ENCODE results near the gene SURF2. TPM values are rescaled to one million over a fixed set of nuclear protein-coding genes. Genes with fewer than 3 reads are reported as not detected.
"Not testable (repeated sequence)": the region's sequence is repeated elsewhere in the genome, so short reads cannot be mapped to it uniquely, and the experiment has no call there.

The SURF2 gene
- total and polyA plus RNA-seq, 5 experiments from 2014 or later = 22.8 to 52.0 (median 39.8) TPM

GRCh38 chr9:133329306-133330156 is 26.8 kb upstream of the SURF2 start:
- not testable (repeated sequence) for DNase-seq, H3K9me3 Mint-ChIP-seq, H3K4me3 Mint-ChIP-seq, H3K27me3 Mint-ChIP-seq, ATAC-seq
- POLR2A ChIA-PET = interaction anchor here (1.0 to 1.4 kb wide), 2 partner anchors 18 to 37 kb away, joined by 3 to 4 read pairs; partner anchors contain the start of genes MED22 and RPL7A
- peak overlapping the region in 3 of 10 donors; percentile 44 to 57 (median 46) for H3K27ac Mint-ChIP-seq
- peaks cover 7 to 38% (median 18%) of the 10 kb centered on the region in 4 donors for H3K4me1 Mint-ChIP-seq
- H3K36me3 Mint-ChIP-seq = peaks cover 0 to 45% (median 3%) of the 10 kb centered on the region in 3 donors

GRCh38 chr9:133331221-133331620 is 25.1 kb upstream of the SURF2 start:
- H3K4me3 Mint-ChIP-seq = no peak overlapping the region
- DNase-seq = no peak
- H3K4me1 Mint-ChIP-seq = peaks cover 14 to 52% (median 29%) of the 10 kb centered on the region in 4 donors
- H3K9me3 Mint-ChIP-seq = no peaks in the 10 kb centered on the region
- ATAC-seq = no peak
- H3K27ac Mint-ChIP-seq = no peak overlapping the region
- POLR2A ChIA-PET = no interaction called here
- peaks cover 0 to 50% (median 3%) of the 10 kb centered on the region in 3 donors for H3K36me3 Mint-ChIP-seq
- H3K27me3 Mint-ChIP-seq = no peaks in the 10 kb centered on the region

GRCh38 chr9:133331641-133332380 is 24.5 kb upstream of the SURF2 start:
- H3K36me3 Mint-ChIP-seq = peaks cover 0 to 50% (median 3%) of the 10 kb centered on the region in 3 donors
- no peaks in the 10 kb centered on the region for H3K27me3 Mint-ChIP-seq
- peak overlapping the region in 1 of 10 donors; percentile 19 for H3K27ac Mint-ChIP-seq
- ATAC-seq (no peak), DNase-seq (no peak)
- POLR2A ChIA-PET = no interaction called here
- H3K9me3 Mint-ChIP-seq = no peaks in the 10 kb centered on the region
- H3K4me3 Mint-ChIP-seq = peak overlapping the region in 1 of 10 donors; percentile 24
- peaks cover 15 to 53% (median 35%) of the 10 kb centered on the region in 4 donors for H3K4me1 Mint-ChIP-seq

- Mint-ChIP-seq H3K9me3 (no peaks in the 10 kb centered on the region), H3K27me3 (no peaks in the 10 kb centered on the region), H3K36me3 (peaks cover 0 to 50% (median 3%) of the 10 kb centered on the region in 3 donors), H3K27ac (peak overlapping the region in 1 of 10 donors; percentile 19), H3K4me1 (peaks cover 15 to 53% (median 39%) of the 10 kb centered on the region in 4 donors), H3K4me3 (peak overlapping the region in 1 of 10 donors; percentile 24)
- POLR2A ChIA-PET = no interaction called here
- ATAC-seq (no peak), DNase-seq (no peak)
Observed at GRCh38 chr9:133332381-133332730, 24.0 kb upstream of the SURF2 start.

- Mint-ChIP-seq H3K4me3 (peak overlapping the region in 3 of 10 donors; percentile 22 to 45 (median 41)), H3K36me3 (peaks cover 0 to 50% (median 3%) of the 10 kb centered on the region in 3 donors), H3K9me3 (no peaks in the 10 kb centered on the region), H3K27ac (peak overlapping the region in 3 of 10 donors; percentile 19 to 40 (median 32)), H3K27me3 (no peaks in the 10 kb centered on the region), H3K4me1 (peaks cover 17 to 53% (median 42%) of the 10 kb centered on the region in 4 donors)
- no peak for ATAC-seq
- POLR2A ChIA-PET = interaction anchor here (0.5 kb wide), 1 partner anchor 683 kb away, joined by 3 read pairs; no protein-coding TSS in a partner anchor
- no peak for DNase-seq
Observed at GRCh38 chr9:133333011-133333410, 23.3 kb upstream of the SURF2 start.

GRCh38 chr9:133333566-133333965 is 22.8 kb upstream of the SURF2 start:
- peaks cover 13 to 48% (median 41%) of the 10 kb centered on the region in 4 donors for H3K4me1 Mint-ChIP-seq
- DNase-seq (no peak), ATAC-seq (no peak)
- peak overlapping the region in 3 of 10 donors; percentile 14 to 51 (median 19) for H3K27ac Mint-ChIP-seq
- peak overlapping the region in 3 of 10 donors; percentile 22 to 62 (median 41) for H3K4me3 Mint-ChIP-seq
- POLR2A ChIA-PET = interaction anchor here (0.5 to 0.7 kb wide), 3 partner anchors 19 to 683 kb away, joined by 3 read pairs; no protein-coding TSS in a partner anchor
- H3K36me3 Mint-ChIP-seq = peaks cover 0 to 50% (median 3%) of the 10 kb centered on the region in 3 donors
- H3K9me3 Mint-ChIP-seq = no peaks in the 10 kb centered on the region
- H3K27me3 Mint-ChIP-seq = no peaks in the 10 kb centered on the region

GRCh38 chr9:133334161-133334560 is 22.2 kb upstream of the SURF2 start:
- Mint-ChIP-seq H3K36me3 (peaks cover 0 to 55% (median 3%) of the 10 kb centered on the region in 3 donors), H3K4me1 (peaks cover 12 to 50% (median 44%) of the 10 kb centered on the region in 4 donors), H3K4me3 (peak overlapping the region in 8 of 10 donors; percentile 8 to 98 (median 56)), H3K9me3 (no peaks in the 10 kb centered on the region), H3K27ac (peak overlapping the region in 4 of 10 donors; percentile 27 to 57 (median 52)), H3K27me3 (no peaks in the 10 kb centered on the region)
- POLR2A ChIA-PET = interaction anchor here (0.6 to 2.2 kb wide), 4 partner anchors 14 to 40 kb away, joined by 3 to 21 read pairs (median 10); partner anchors contain the start of genes MED22, RPL7A, SURF1 and SURF2
- ATAC-seq (no peak), DNase-seq (no peak)

- Mint-ChIP-seq H3K4me1 (peaks cover 16 to 55% (median 49%) of the 10 kb centered on the region in 4 donors), H3K4me3 (peak overlapping the region; percentile 90 to 98 (median 96)), H3K27ac (peak overlapping the region in 9 of 10 donors; percentile 89 to 97 (median 95)), H3K36me3 (peaks cover 0 to 57% (median 6%) of the 10 kb centered on the region in 3 donors)
- not testable (repeated sequence) for H3K9me3 Mint-ChIP-seq, H3K27me3 Mint-ChIP-seq, DNase-seq, ATAC-seq
- POLR2A ChIA-PET = interaction anchor here (1.2 to 2.2 kb wide), 4 partner anchors 9 to 42 kb away, joined by 3 to 21 read pairs (median 10); partner anchors contain the start of genes MED22, RPL7A, SURF1 and SURF2
Observed at GRCh38 chr9:133334888-133335287, 21.5 kb upstream of the SURF2 start.

GRCh38 chr9:133335924-133336811 is 20.2 kb upstream of the SURF2 start, which contains the start of gene SURF6:
SURF6 (minus strand) TSS chr9:133336188; CDS start chr9:133336132, 56 bp downstream.
- H3K36me3 Mint-ChIP-seq = peaks cover 0 to 54% (median 7%) of the 10 kb centered on the region in 3 donors
- DNase-seq (peak; percentile 88 to 94 (median 92)), ATAC-seq (peak; percentile 93 to 95)
- no peaks in the 10 kb centered on the region for H3K27me3 Mint-ChIP-seq
- peaks cover 22 to 65% (median 60%) of the 10 kb centered on the region in 4 donors for H3K4me1 Mint-ChIP-seq
- H3K27ac Mint-ChIP-seq = peak within 1 kb of the TSS; percentile 89 to 98 (median 96)
- POLR2A ChIA-PET = interaction anchor here (0.7 to 2.2 kb wide), 6 partner anchors 12 to 149 kb away, joined by 3 to 21 read pairs (median 4); partner anchors contain the start of genes MED22, RPL7A, SURF1 and SURF2
- no peaks in the 10 kb centered on the region for H3K9me3 Mint-ChIP-seq
- peak within 1 kb of the TSS; percentile 90 to 98 (median 96) for H3K4me3 Mint-ChIP-seq

- H3K27me3 Mint-ChIP-seq = no peaks in the 10 kb centered on the region
- ATAC-seq = no peak
- DNase-seq = no peak
- peak overlapping the region in 4 of 10 donors; percentile 29 to 57 (median 33) for H3K4me3 Mint-ChIP-seq
- H3K27ac Mint-ChIP-seq = peak overlapping the region in 8 of 10 donors; percentile 20 to 88 (median 74)
- POLR2A ChIA-PET = interaction anchor here (0.6 to 2.1 kb wide), 5 partner anchors 9 to 1014 kb away, joined by 5 to 11 read pairs (median 6); partner anchors contain the start of genes GTF3C5, MED22, RPL7A and SURF1
- H3K36me3 Mint-ChIP-seq = peaks cover 0 to 45% (median 5%) of the 10 kb centered on the region in 3 donors
- no peaks in the 10 kb centered on the region for H3K9me3 Mint-ChIP-seq
- peaks cover 22 to 72% (median 52%) of the 10 kb centered on the region in 4 donors for H3K4me1 Mint-ChIP-seq
Observed at GRCh38 chr9:133339641-133340040, 16.7 kb upstream of the SURF2 start.

- peak overlapping the region in 5 of 10 donors; percentile 30 to 72 (median 63) for H3K4me3 Mint-ChIP-seq
- H3K9me3 Mint-ChIP-seq = no peaks in the 10 kb centered on the region
- ATAC-seq (no peak), DNase-seq (no peak)
- H3K27me3 Mint-ChIP-seq = no peaks in the 10 kb centered on the region
- POLR2A ChIA-PET = interaction anchor here (1.3 to 2.1 kb wide), 4 partner anchors 9 to 310 kb away, joined by 5 to 11 read pairs (median 8); partner anchors contain the start of genes GTF3C5, MED22, RPL7A and SURF1
- peaks cover 0 to 49% (median 5%) of the 10 kb centered on the region in 3 donors for H3K36me3 Mint-ChIP-seq
- H3K4me1 Mint-ChIP-seq = peaks cover 22 to 66% (median 49%) of the 10 kb centered on the region in 4 donors
- H3K27ac Mint-ChIP-seq = peak overlapping the region; percentile 67 to 93 (median 84)
Observed at GRCh38 chr9:133340256-133340655, 16.1 kb upstream of the SURF2 start.

Data from naive thymus-derived CD8-positive, alpha-beta T cell (primary cell).